Measurements from ENCODE around the gene PRPF8. TPM values are rescaled to one million over a fixed set of nuclear protein-coding genes. Genes with fewer than 3 reads are reported as not detected.

PRPF8 gene
- total and polyA plus RNA-seq, 2 of the 13 experiments (the other 11 are each of a cell fraction or from before 2014, with no cell fraction given) = 112 to 179 TPM

GRCh38 chr17:1716076-1716911, 31.6 kb upstream of the PRPF8 start (continued):
- TF ChIP-seq STAT5B (CRISPR knock-in tag; IDR thresholded peaks at IDR 0.05) (no peak), TCF7 (IDR thresholded peaks at IDR 0.05; ENCODE audit: low read depth) (no peak), PLRG1 (conservative IDR thresholded peaks at IDR 0.05) (no peak), ZNF180 (CRISPR knock-in tag; IDR thresholded peaks at IDR 0.05; ENCODE audit: borderline replicate concordance, low read depth) (no peak), ZNF260 (CRISPR knock-in tag; IDR thresholded peaks at IDR 0.05; ENCODE audit: borderline replicate concordance, low read depth) (no peak), ZNF678 (CRISPR knock-in tag; IDR thresholded peaks at IDR 0.05) (no peak), TFDP1 (CRISPR knock-in tag; IDR thresholded peaks at IDR 0.05; ENCODE audit: borderline replicate concordance) (peak; percentile 47; the same call in 1 of the 2 replicates), IKZF4 (CRISPR knock-in tag; IDR thresholded peaks at IDR 0.05; ENCODE audit: borderline replicate concordance, low read depth, not compliant biosample characterization) (no peak), SRF (IDR thresholded peaks at IDR 0.05; ENCODE audit: low read depth, low read length) (0 out of 2 replicates have a peak, but pooled peaks have one; percentile 15), ZFP41 (CRISPR knock-in tag; IDR thresholded peaks at IDR 0.05; ENCODE audit: borderline replicate concordance) (no peak), SMYD3 (CRISPR knock-in tag; IDR thresholded peaks at IDR 0.05) (no peak), FOSL1 (CRISPR knock-in tag; IDR thresholded peaks at IDR 0.05; ENCODE audit: borderline replicate concordance) (0 out of 2 replicates have a peak, but pooled peaks have one; percentile 28), ARHGAP35 (CRISPR knock-in tag; IDR thresholded peaks at IDR 0.05; ENCODE audit: borderline replicate concordance) (no peak), CHD2 (IDR thresholded peaks at IDR 0.05; ENCODE audit: low read depth, low read length) (peak; percentile 60; the same call in 1 of the 2 replicates), HDAC6 (IDR thresholded peaks at IDR 0.05; ENCODE audit: low read depth, low read length) (no peak), MXD4 (CRISPR knock-in tag; IDR thresholded peaks at IDR 0.05) (peak; percentile 84), DMTF1 (CRISPR knock-in tag; IDR thresholded peaks at IDR 0.05) (no peak), YY1 (IDR thresholded peaks at IDR 0.05; ENCODE audit: insufficient read depth, insufficient replicate concordance, low read depth, low read length) (peak; percentile 35), ZNF264 (CRISPR knock-in tag; IDR thresholded peaks at IDR 0.05) (no peak), ZNF780A (CRISPR knock-in tag; IDR thresholded peaks at IDR 0.05) (no peak), ATAD3A (CRISPR knock-in tag; IDR thresholded peaks at IDR 0.05) (no peak), ELF1 (CRISPR knock-in tag; IDR thresholded peaks at IDR 0.05) (peak; percentile 26; the same call in 1 of the 2 replicates), ZNF343 (CRISPR knock-in tag; IDR thresholded peaks at IDR 0.05) (0 out of 2 replicates have a peak, but pooled peaks have one; percentile 20), ZNF672 (CRISPR knock-in tag; IDR thresholded peaks at IDR 0.05) (no peak), NFRKB (IDR thresholded peaks at IDR 0.05) (no peak), MAFF (IDR thresholded peaks at IDR 0.05; ENCODE audit: low read depth, low read length) (peak; percentile 79)
- TF ChIP-seq, protein P1, sequence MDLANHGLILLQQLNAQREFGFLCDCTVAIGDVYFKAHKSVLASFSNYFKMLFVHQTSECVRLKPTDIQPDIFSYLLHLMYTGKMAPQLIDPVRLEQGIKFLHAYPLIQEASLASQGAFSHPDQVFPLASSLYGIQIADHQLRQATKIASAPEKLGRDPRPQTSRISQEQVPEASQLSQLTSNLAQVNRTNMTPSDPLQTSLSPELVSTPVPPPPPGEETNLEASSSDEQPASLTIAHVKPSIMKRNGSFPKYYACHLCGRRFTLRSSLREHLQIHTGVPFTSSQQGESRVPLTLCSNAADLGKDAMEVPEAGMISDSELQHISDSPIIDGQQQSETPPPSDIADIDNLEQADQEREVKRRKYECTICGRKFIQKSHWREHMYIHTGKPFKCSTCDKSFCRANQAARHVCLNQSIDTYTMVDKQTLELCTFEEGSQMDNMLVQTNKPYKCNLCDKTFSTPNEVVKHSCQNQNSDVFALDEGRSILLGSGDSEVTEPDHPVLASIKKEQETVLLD (CRISPR knock-in tag; IDR thresholded peaks at IDR 0.05; ENCODE audit: low read depth) = no peak
